H9 (cell line): ENCODE results near the gene NPRL2. TPM values are rescaled to one million over a fixed set of nuclear protein-coding genes. Genes with fewer than 3 reads are reported as not detected.

Experiments
- DNase-seq: peaks from one replicate; pipeline ENCODE4 v3.0.0-alpha.2; 2017
- H2AFZ ChIP-seq: one replicate; pipeline ENCODE4 v1.6.1; 2013; ENCODE audit warnings: mild to moderate bottlenecking, low read length, control low read depth, moderate library complexity
- H2AK5ac ChIP-seq: 2 replicates; pipeline ENCODE4 v1.6.1; 2013; ENCODE audit warnings: low read length, control low read depth, mixed read lengths; ENCODE audit not compliant: insufficient read length
- H2BK120ac ChIP-seq: one replicate; pipeline ENCODE4 v1.6.1; 2013; ENCODE audit warnings: low read depth, mild to moderate bottlenecking, low read length, control low read depth, inconsistent platforms; ENCODE audit not compliant: poor library complexity, severe bottlenecking
- H2BK12ac ChIP-seq: 2 replicates; pipeline ENCODE4 v1.6.1; 2013; ENCODE audit warnings: low read length, control low read depth, mixed read lengths, low read depth; ENCODE audit not compliant: insufficient read length
- H2BK15ac ChIP-seq: 2 replicates; pipeline ENCODE4 v1.6.1; 2013; ENCODE audit warnings: low read depth, low read length, control low read depth
- H2BK20ac ChIP-seq: one replicate; pipeline ENCODE4 v1.6.1; 2013; ENCODE audit warnings: low read depth, mild to moderate bottlenecking, low read length, control low read depth, inconsistent platforms; ENCODE audit not compliant: poor library complexity, severe bottlenecking
- H2BK5ac ChIP-seq: 2 replicates; pipeline ENCODE4 v1.6.1; 2013; ENCODE audit warnings: low read length, control low read depth, mixed read lengths; ENCODE audit not compliant: insufficient read length
- H3K14ac ChIP-seq: 2 replicates; pipeline ENCODE4 v1.6.1; 2013; ENCODE audit warnings: low read length, control low read depth; ENCODE audit not compliant: insufficient read depth
- H3K18ac ChIP-seq: 2 replicates; pipeline ENCODE4 v1.6.1; 2013; ENCODE audit warnings: low read depth, mild to moderate bottlenecking, mixed read lengths, low read length, control low read depth; ENCODE audit not compliant: insufficient read length
- H3K23ac ChIP-seq: 2 replicates; pipeline ENCODE4 v1.6.1; 2013; ENCODE audit warnings: low read length, control low read depth, mixed read lengths, low read depth; ENCODE audit not compliant: insufficient read length
- H3K23me2 ChIP-seq: 2 replicates; pipeline ENCODE4 v1.6.1; 2013; ENCODE audit warnings: low read depth, mild to moderate bottlenecking, mixed read lengths, low read length, control low read depth; ENCODE audit not compliant: insufficient read length, poor library complexity, severe bottlenecking
- H3K27ac ChIP-seq: 2 replicates; pipeline ENCODE4 v1.5.1; 2013; ENCODE audit warnings: low read length, control low read depth, mixed read lengths, low read depth; ENCODE audit not compliant: insufficient read length
- H3K27me3 ChIP-seq: 2 replicates; pipeline ENCODE4 v1.6.1; 2013; ENCODE audit warnings: low read length, control low read depth, inconsistent platforms; ENCODE audit not compliant: insufficient read depth
- H3K4ac ChIP-seq: 2 replicates; pipeline ENCODE4 v1.6.1; 2013; ENCODE audit warnings: low read depth, mild to moderate bottlenecking, control low read depth, inconsistent platforms, low read length, moderate library complexity
- H3K4me1 ChIP-seq: 2 replicates; pipeline ENCODE4 v1.6.1; 2013; ENCODE audit warnings: low read length, control low read depth, inconsistent platforms; ENCODE audit not compliant: insufficient read depth
- H3K4me2 ChIP-seq: 2 replicates; pipeline ENCODE4 v1.6.1; 2013; ENCODE audit warnings: low read length, control low read depth, mixed read lengths; ENCODE audit not compliant: insufficient read length, insufficient read depth
- H3K56ac ChIP-seq: 2 replicates; pipeline ENCODE4 v1.6.1; 2013; ENCODE audit warnings: low read depth, mild to moderate bottlenecking, mixed read lengths, low read length, control low read depth; ENCODE audit not compliant: insufficient read length
- H3K79me1 ChIP-seq: 2 replicates; pipeline ENCODE4 v1.6.1; 2013; ENCODE audit warnings: low read depth, mild to moderate bottlenecking, moderate library complexity, low read length, control low read depth, inconsistent platforms; ENCODE audit not compliant: insufficient read depth, poor library complexity, severe bottlenecking
- H3K79me2 ChIP-seq: 2 replicates; pipeline ENCODE4 v1.6.1; 2013; ENCODE audit warnings: low read length, control low read depth, inconsistent platforms; ENCODE audit not compliant: insufficient read depth
- H3K9ac ChIP-seq: 2 replicates; pipeline ENCODE4 v1.6.1; 2013; ENCODE audit warnings: low read length, control low read depth, mixed read lengths; ENCODE audit not compliant: insufficient read length; ENCODE audit errors: extremely low read depth
- H3K9me3 ChIP-seq: one replicate; pipeline ENCODE4 v1.6.1; 2013; ENCODE audit warnings: low read depth, low read length, inconsistent platforms; ENCODE audit not compliant: control insufficient read depth
- H3T11ph ChIP-seq: one replicate; pipeline ENCODE4 v1.6.1; 2013; ENCODE audit warnings: mild to moderate bottlenecking, low read length, control low read depth, inconsistent platforms
- H4K20me1 ChIP-seq: one replicate; pipeline ENCODE4 v1.6.1; 2013; ENCODE audit not compliant: control insufficient read depth, insufficient read length, insufficient read depth
- H4K5ac ChIP-seq: 2 replicates; pipeline ENCODE4 v1.6.1; 2013; ENCODE audit warnings: low read depth, mild to moderate bottlenecking, mixed read lengths, low read length, control low read depth; ENCODE audit not compliant: insufficient read length
- H4K8ac ChIP-seq: replicated peaks from 2 replicates; pipeline ENCODE4 v1.6.1; 2013; ENCODE audit warnings: low read length, control low read depth, mixed read lengths, low read depth; ENCODE audit not compliant: insufficient read length
- H4K91ac ChIP-seq: 2 replicates; pipeline ENCODE4 v1.6.1; 2013; ENCODE audit warnings: low read depth, mild to moderate bottlenecking, moderate library complexity, mixed read lengths, low read length, control low read depth; ENCODE audit not compliant: insufficient read length
- H3K27ac Mint-ChIP-seq, 3 experiments: 2 replicates in 2 of 3; 3 replicates in 1 of 3; pipeline ENCODE4 v1.8.0; 2020 to 2021; ENCODE audit warnings: mixed read lengths in 3 of 3, mild to moderate bottlenecking in 1 of 3, moderate library complexity in 1 of 3
- H3K27me3 Mint-ChIP-seq: 2 replicates; pipeline ENCODE4 v1.8.0; 2021; ENCODE audit warnings: low read depth, mild to moderate bottlenecking, moderate library complexity, mixed read lengths
- H3K36me3 Mint-ChIP-seq, 3 experiments: 2 replicates in 2 of 3; 3 replicates in 1 of 3; pipeline ENCODE4 v1.8.0; 2020 to 2021; ENCODE audit warnings: low read depth in 3 of 3, mixed read lengths in 3 of 3; ENCODE audit not compliant: insufficient read depth in 1 of 3
- H3K4me1 Mint-ChIP-seq, 2 experiments: 2 replicates each; pipeline ENCODE4 v1.8.0; 2020; ENCODE audit warnings: mixed read lengths in 2 of 2
- H3K4me3 Mint-ChIP-seq, 2 experiments: 2 replicates in 1 of 2; 3 replicates in 1 of 2; pipeline ENCODE4 v1.8.0; 2020 to 2021; ENCODE audit warnings: mild to moderate bottlenecking in 2 of 2, mixed read lengths in 2 of 2, moderate library complexity in 1 of 2
- H3K9me3 Mint-ChIP-seq, 2 experiments: 2 replicates in 1 of 2; 3 replicates in 1 of 2; pipeline ENCODE4 v1.8.0; 2020; ENCODE audit warnings: mild to moderate bottlenecking in 2 of 2, mixed read lengths in 2 of 2, moderate library complexity in 1 of 2
- CTCF ChIP-seq: fragments of 200-600 bp; sonication (generic); conservative IDR thresholded peaks from 3 replicates; pipeline ENCODE4 v1.8.0; 2021; ENCODE audit warnings: antibody characterized with exemption, mild to moderate bottlenecking
- WGBS: extraction: QIAGEN DNeasy Blood & Tissue Kit; methylation state at CpG from one replicate; pipeline ENCODE4 v1.1.7; 2013; ENCODE audit warnings: missing lambda C conversion rate, low lambda C conversion rate, mixed read lengths; ENCODE audit not compliant: insufficient read length; ENCODE audit errors: extremely low coverage; 5-methylcytosine and 5-hydroxymethylcytosine counted together
- total RNA-seq: library from RNA; stranded (reverse); gene quantifications from 2 replicates; pipeline ENCODE4 v1.2.1, GENCODE V29; 2021

NPRL2 gene
- total RNA-seq, 1 experiment from 2014 or later = 23.4 TPM

- Histone ChIP-seq H3K79me1 (no peaks in the 10 kb centered on the region), H2AK5ac (no peak overlapping the region), H2BK120ac (no peak overlapping the region), H2BK12ac (no peak overlapping the region), H4K91ac (no peak overlapping the region), H3K56ac (no peak overlapping the region), H3K4me1 (no peaks in the 10 kb centered on the region), H4K20me1 (peaks cover 2% of the 10 kb centered on the region), H2BK20ac (no peak overlapping the region), H3K79me2 (no peaks in the 10 kb centered on the region), H2BK15ac (no peak overlapping the region), H4K8ac (no peak overlapping the region), H3K18ac (no peak overlapping the region), H3T11ph (no peak overlapping the region), H3K4me2 (no peak overlapping the region), H4K5ac (no peak overlapping the region), H3K9ac (no peak overlapping the region), H3K27me3 (no peaks in the 10 kb centered on the region), H3K23ac (no peak overlapping the region), H2AFZ (no peak overlapping the region), H3K9me3 (no peaks in the 10 kb centered on the region), H3K14ac (no peak overlapping the region), H3K27ac (no peak overlapping the region), H3K23me2 (no peaks in the 10 kb centered on the region), H3K4ac (no peak overlapping the region), H2BK5ac (no peak overlapping the region)
- no peak overlapping the region for H3K4me3 Mint-ChIP-seq
- peaks cover 15 to 46% of the 10 kb centered on the region in 2 experiments for H3K4me1 Mint-ChIP-seq
- no peaks in the 10 kb centered on the region for H3K9me3 Mint-ChIP-seq
- TF ChIP-seq CTCF = peak; percentile 36; the same call in 2 of the 3 replicates
- WGBS = no CpG with 5 or more reads among the region's 14 CpGs
- H3K27ac Mint-ChIP-seq = peak overlapping the region; percentile 27 to 74 (median 31); a peak in 5 of 7 replicates
- no peak for DNase-seq
- peaks cover 2% of the 10 kb centered on the region for H3K27me3 Mint-ChIP-seq
- no peaks in the 10 kb centered on the region for H3K36me3 Mint-ChIP-seq
These were observed 20.0 kb upstream of the NPRL2 start for GRCh38 chr3:50370594-50370993.
